Stomach smooth muscle (tissue), 2 donors: ENCODE data around the gene NUFIP2.
"Not testable (repeated sequence)": the region's sequence is repeated elsewhere in the genome, so short reads cannot be mapped to it uniquely, and the experiment has no call there.

ENCODE experiments used
- H3K27ac ChIP-seq: one replicate; pipeline ENCODE4 v1.7.0; 2013; ENCODE audit warnings: mild to moderate bottlenecking, low read length, inconsistent platforms
- H3K27me3 ChIP-seq, 2 donors: one replicate each; pipeline ENCODE4 v1.7.0; 2013; ENCODE audit warnings: low read length in 2 of 2; ENCODE audit not compliant: insufficient read depth in 2 of 2, control insufficient read depth in 1 of 2
- H3K36me3 ChIP-seq, 2 donors: one replicate each; pipeline ENCODE4 v1.7.0; 2013; ENCODE audit warnings: low read length in 2 of 2; ENCODE audit not compliant: control insufficient read depth in 2 of 2, insufficient read depth in 2 of 2
- H3K4me1 ChIP-seq: one replicate; pipeline ENCODE4 v1.7.0; 2013; ENCODE audit warnings: low read length; ENCODE audit not compliant: control insufficient read depth, insufficient read depth
- H3K4me3 ChIP-seq, 2 donors: one replicate each; pipeline ENCODE4 v1.7.0; 2013; ENCODE audit warnings: low read length in 2 of 2
- H3K9ac ChIP-seq, 2 donors: one replicate each; pipeline ENCODE4 v1.7.0; 2013; ENCODE audit warnings: low read length in 2 of 2, mild to moderate bottlenecking in 1 of 2
- H3K9me3 ChIP-seq, 2 donors: one replicate each; pipeline ENCODE4 v1.7.0; 2013; ENCODE audit warnings: low read length in 2 of 2; ENCODE audit not compliant: control insufficient read depth in 2 of 2
- donor health status: healthy.
- donor health status: Pancreatic carcinoma.

The NUFIP2 gene

GRCh38 chr17:29278692-29279091 lies 15.3 kb downstream of the NUFIP2 start:
- H3K9me3 ChIP-seq = no peaks in the 10 kb centered on the region
- peaks cover 5% of the 10 kb centered on the region for H3K4me1 ChIP-seq
- no peak overlapping the region for H3K9ac ChIP-seq
- H3K27me3 ChIP-seq = no peaks in the 10 kb centered on the region
- no peak overlapping the region for H3K4me3 ChIP-seq
- no peak overlapping the region for H3K27ac ChIP-seq
- H3K36me3 ChIP-seq = peaks cover 19 to 21% of the 10 kb centered on the region in 2 donors

GRCh38 chr17:29273924-29274323 lies 20.0 kb downstream of the NUFIP2 start:
- H3K27ac ChIP-seq = no peak overlapping the region
- H3K4me3 ChIP-seq = no peak overlapping the region
- H3K9me3 ChIP-seq = no peaks in the 10 kb centered on the region
- no peak overlapping the region for H3K9ac ChIP-seq
- no peaks in the 10 kb centered on the region for H3K27me3 ChIP-seq
- H3K36me3 ChIP-seq = peaks cover 10 to 13% of the 10 kb centered on the region in 2 donors
- no peaks in the 10 kb centered on the region for H3K4me1 ChIP-seq

GRCh38 chr17:29271980-29272379 lies 22.0 kb downstream of the NUFIP2 start:
- H3K27ac ChIP-seq, H3K4me1 ChIP-seq, H3K9me3 ChIP-seq, H3K9ac ChIP-seq, H3K4me3 ChIP-seq, H3K36me3 ChIP-seq, H3K27me3 ChIP-seq: not testable (repeated sequence)

DNA sequence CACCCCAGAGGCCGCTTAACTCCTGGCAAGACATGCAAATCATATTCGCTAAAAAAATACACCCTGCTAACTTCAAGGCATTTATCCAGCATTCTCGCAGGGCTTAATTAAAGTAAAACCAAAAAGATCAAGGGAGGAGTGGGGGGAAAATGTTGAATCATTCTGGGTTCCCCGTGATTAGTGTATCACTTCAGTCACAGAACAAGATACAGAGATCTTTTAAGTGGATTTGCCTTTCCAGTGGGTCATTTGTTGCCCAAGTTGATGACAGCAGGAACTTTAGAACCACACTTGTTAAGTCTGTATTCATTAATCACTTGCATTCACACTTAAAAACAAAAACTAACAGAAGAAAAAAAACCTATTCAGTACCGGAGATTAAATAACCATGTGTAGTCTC lies 30.0 kb downstream of the NUFIP2 start:
- Histone ChIP-seq H3K27ac (no peak overlapping the region), H3K4me1 (no peaks in the 10 kb centered on the region), H3K9ac (no peak overlapping the region), H3K4me3 (no peak overlapping the region), H3K9me3 (no peaks in the 10 kb centered on the region), H3K36me3 (peaks cover 4 to 23% of the 10 kb centered on the region in 2 donors), H3K27me3 (no peaks in the 10 kb centered on the region)

- peaks cover 4 to 12% of the 10 kb centered on the region in 2 donors for H3K36me3 ChIP-seq
- H3K27ac ChIP-seq = peak overlapping the region; percentile 3
- peak overlapping the region in 1 of 2 donors; percentile 20 for H3K4me3 ChIP-seq
- H3K9ac ChIP-seq = peak overlapping the region in 1 of 2 donors; percentile 67
- H3K4me1 ChIP-seq = no peaks in the 10 kb centered on the region
- no peaks in the 10 kb centered on the region for H3K27me3 ChIP-seq
- H3K9me3 ChIP-seq = no peaks in the 10 kb centered on the region
These were observed 36.2 kb downstream of the NUFIP2 start for GRCh38 chr17:29257756-29258155.

GRCh38 chr17:29256735-29257466 lies 37.0 kb downstream of the NUFIP2 start:
- H3K27me3 ChIP-seq = no peaks in the 10 kb centered on the region
- no peaks in the 10 kb centered on the region for H3K4me1 ChIP-seq
- peak overlapping the region; percentile 54 to 57 for H3K4me3 ChIP-seq
- H3K9ac ChIP-seq = peak overlapping the region in 1 of 2 donors; percentile 67
- no peaks in the 10 kb centered on the region for H3K9me3 ChIP-seq
- H3K27ac ChIP-seq = peak overlapping the region; percentile 2
- peaks cover 0 to 11% of the 10 kb centered on the region in 2 donors for H3K36me3 ChIP-seq

DNA sequence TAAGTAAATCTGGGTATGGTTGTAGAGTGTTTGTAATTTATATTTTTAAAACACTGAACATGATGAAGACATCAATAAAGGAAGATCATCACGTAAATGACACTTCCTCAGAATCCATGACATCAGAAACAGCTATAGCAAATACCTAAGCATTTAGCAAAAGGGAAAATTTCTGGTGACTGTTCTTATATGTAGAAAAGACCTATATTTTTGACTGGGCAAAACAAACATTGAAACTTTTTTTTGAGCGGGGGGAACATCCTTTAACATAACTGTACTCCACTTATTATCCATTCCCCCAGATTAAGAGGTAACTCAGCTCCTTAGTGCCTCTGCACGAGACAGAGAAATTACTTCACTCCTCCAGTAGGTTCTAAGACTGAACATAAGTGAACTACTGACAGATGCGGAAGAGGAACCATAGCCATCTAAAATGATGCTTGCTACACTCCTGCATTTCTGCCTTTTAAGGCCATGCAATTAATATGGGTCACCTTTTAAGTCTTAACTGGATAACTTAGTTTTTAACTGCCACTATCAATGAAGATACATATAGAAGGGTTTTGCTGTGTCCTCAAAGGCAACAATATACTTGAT lies 37.9 kb downstream of the NUFIP2 start:
- Histone ChIP-seq H3K27me3 (no peaks in the 10 kb centered on the region), H3K9me3 (no peaks in the 10 kb centered on the region), H3K27ac (no peak overlapping the region), H3K36me3 (peaks cover 0 to 7% of the 10 kb centered on the region in 2 donors), H3K4me3 (peak overlapping the region in 1 of 2 donors; percentile 54), H3K4me1 (no peaks in the 10 kb centered on the region), H3K9ac (no peak overlapping the region)

- no peaks in the 10 kb centered on the region for H3K36me3 ChIP-seq
- H3K9me3 ChIP-seq = no peaks in the 10 kb centered on the region
- no peak overlapping the region for H3K4me3 ChIP-seq
- no peak overlapping the region for H3K27ac ChIP-seq
- peaks cover 2% of the 10 kb centered on the region for H3K4me1 ChIP-seq
- no peak overlapping the region for H3K9ac ChIP-seq
- no peaks in the 10 kb centered on the region for H3K27me3 ChIP-seq
These were observed 40.9 kb downstream of the NUFIP2 start for GRCh38 chr17:29253037-29253436.

GRCh38 chr17:29252101-29252791 lies 41.7 kb downstream of the NUFIP2 start:
- no peaks in the 10 kb centered on the region for H3K9me3 ChIP-seq

DNA sequence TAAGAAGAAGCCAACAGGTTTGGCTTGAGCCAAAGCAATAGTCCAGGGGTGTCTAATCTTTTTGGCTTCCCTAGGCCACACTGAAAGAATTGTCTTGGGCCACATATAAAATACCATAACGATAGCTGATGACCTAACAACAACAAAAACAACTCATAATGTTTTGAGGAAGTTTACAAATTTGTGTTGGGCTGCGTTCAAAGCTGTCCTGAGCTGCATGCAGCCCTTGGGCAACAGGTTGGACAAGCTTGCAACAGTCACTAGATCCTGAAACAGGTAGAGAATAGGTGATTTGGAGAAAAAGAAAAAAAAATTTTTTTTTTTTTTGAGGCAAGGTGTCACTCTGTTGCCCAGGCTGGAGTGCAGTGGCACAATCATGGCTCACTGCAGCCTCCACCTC lies 42.8 kb downstream of the NUFIP2 start:
- Histone ChIP-seq H3K4me1 (peaks cover 2% of the 10 kb centered on the region), H3K4me3 (no peak overlapping the region), H3K9ac (no peak overlapping the region), H3K27me3 (no peaks in the 10 kb centered on the region), H3K9me3 (no peaks in the 10 kb centered on the region), H3K36me3 (no peaks in the 10 kb centered on the region), H3K27ac (no peak overlapping the region)

More at GRCh38 chr17:29252101-29252791, 41.7 kb downstream of the NUFIP2 start:
- Histone ChIP-seq H3K9ac (no peak overlapping the region), H3K4me3 (no peak overlapping the region), H3K27me3 (no peaks in the 10 kb centered on the region), H3K4me1 (peaks cover 2% of the 10 kb centered on the region), H3K27ac (no peak overlapping the region), H3K36me3 (no peaks in the 10 kb centered on the region)
